IMR-90 (cell line): ENCODE measurements around the gene CSH2. TPM values are rescaled to one million over a fixed set of nuclear protein-coding genes. Genes with fewer than 3 reads are reported as not detected.
A peak's percentile ranks its signal among the peaks of the same experiment; 100 is the strongest.

Experiments
- ATAC-seq: fragments of 200-7000 bp; cut with Tn5 transposase; 2 replicates; pipeline ENCODE4 v1.9.1; 2020; ENCODE audit warnings: low read depth, mild to moderate bottlenecking, moderate library complexity
- BruUV-seq: library from RNA; stranded (reverse); fragments of 400-500 nt; replicated peaks from 2 replicates; lab custom pipeline; 2021; lab: Mats Ljungman, UMichigan
- CTCF ChIA-PET: fragments of 300-600 bp; formaldehyde crosslinking; extraction: SDS; loops from one replicate; lab custom pipeline; 2021; ENCODE audit warnings: antibody characterized with exemption; lab: Yijun Ruan, JAX
- POLR2A ChIA-PET: fragments of 300-600 bp; sonication (Branson Sonifier 250); formaldehyde crosslinking; loops from one replicate; lab custom pipeline; 2022; ENCODE audit warnings: antibody characterized with exemption; ENCODE audit not compliant: unreplicated experiment; lab: Charles Lee
- DNase-seq: peaks from one replicate; pipeline ENCODE4 v3.0.0; 2013
- H2AFZ ChIP-seq: replicated peaks from 2 replicates; pipeline ENCODE3; 2013; ENCODE audit warnings: low read length, mild to moderate bottlenecking; ENCODE audit not compliant: poor library complexity
- H2AK5ac ChIP-seq: 2 replicates; pipeline ENCODE4 v1.6.1; 2013; ENCODE audit warnings: low read depth, low read length, inconsistent platforms
- H2AK9ac ChIP-seq: replicated peaks from 2 replicates; pipeline ENCODE3; 2013; ENCODE audit warnings: mild to moderate bottlenecking, low read depth, low read length, moderate library complexity; ENCODE audit not compliant: poor library complexity
- H2BK120ac ChIP-seq: 2 replicates; pipeline ENCODE4 v1.6.1; 2013; ENCODE audit warnings: low read depth, low read length, inconsistent platforms
- H2BK15ac ChIP-seq: 3 replicates; pipeline ENCODE4 v1.6.1; 2013; ENCODE audit warnings: low read depth, low read length, inconsistent platforms
- H2BK20ac ChIP-seq: 2 replicates; pipeline ENCODE4 v1.6.1; 2013; ENCODE audit warnings: low read depth, mild to moderate bottlenecking, inconsistent platforms, low read length, moderate library complexity
- H2BK5ac ChIP-seq: 2 replicates; pipeline ENCODE4 v1.6.1; 2013; ENCODE audit warnings: mild to moderate bottlenecking, low read depth, low read length, inconsistent platforms; ENCODE audit not compliant: poor library complexity, severe bottlenecking
- H3K14ac ChIP-seq: replicated peaks from 2 replicates; pipeline ENCODE4 v1.6.1; 2013; ENCODE audit warnings: low read depth, low read length, inconsistent platforms
- H3K18ac ChIP-seq: 2 replicates; pipeline ENCODE4 v1.6.1; 2013; ENCODE audit warnings: low read depth, low read length, control low read depth
- H3K23ac ChIP-seq: 2 replicates; pipeline ENCODE4 v1.6.1; 2013; ENCODE audit warnings: low read depth, low read length, inconsistent platforms
- H3K27ac ChIP-seq: 2 replicates; pipeline ENCODE4 v1.5.1; 2013; ENCODE audit warnings: mild to moderate bottlenecking, control low read depth, low read length; ENCODE audit not compliant: insufficient read depth
- H3K27me3 ChIP-seq: 2 replicates; pipeline ENCODE4 v1.6.1; 2013; ENCODE audit warnings: low read length; ENCODE audit not compliant: control insufficient read depth, insufficient read depth
- H3K36me3 ChIP-seq: 2 replicates; pipeline ENCODE4 v1.6.1; 2013; ENCODE audit warnings: low read length, mixed read lengths; ENCODE audit not compliant: control insufficient read depth, insufficient read depth
- H3K4ac ChIP-seq: 2 replicates; pipeline ENCODE4 v1.6.1; 2013; ENCODE audit warnings: low read depth, low read length, inconsistent platforms
- H3K4me1 ChIP-seq: 2 replicates; pipeline ENCODE4 v1.6.1; 2013; ENCODE audit warnings: low read length, mixed read lengths; ENCODE audit not compliant: control insufficient read depth, insufficient read depth
- H3K4me2 ChIP-seq: 2 replicates; pipeline ENCODE4 v1.6.1; 2013; ENCODE audit warnings: low read depth, mild to moderate bottlenecking, control low read depth, low read length, moderate library complexity
- H3K4me3 ChIP-seq: 2 replicates; pipeline ENCODE4 v1.5.1; 2013; ENCODE audit warnings: low read depth, mild to moderate bottlenecking, control low read depth, low read length, moderate library complexity; ENCODE audit not compliant: insufficient read depth
- H3K56ac ChIP-seq: 2 replicates; pipeline ENCODE4 v1.6.1; 2013; ENCODE audit warnings: low read length, inconsistent platforms; ENCODE audit not compliant: insufficient read depth; ENCODE audit errors: extremely low read depth
- H3K79me1 ChIP-seq, 2 experiments: 2 replicates each; pipeline ENCODE4 v1.6.1; 2013; ENCODE audit warnings: low read length in 2 of 2, inconsistent platforms in 1 of 2, low read depth in 1 of 2
- H3K9ac ChIP-seq: 2 replicates; pipeline ENCODE4 v1.6.1; 2013; ENCODE audit warnings: low read depth, low read length, control low read depth
- H3K9me1 ChIP-seq: 2 replicates; pipeline ENCODE4 v1.6.1; 2013; ENCODE audit warnings: low read length, inconsistent platforms; ENCODE audit not compliant: insufficient read depth
- H3K9me3 ChIP-seq: 2 replicates; pipeline ENCODE4 v1.6.1; 2013; ENCODE audit warnings: low read length; ENCODE audit not compliant: control insufficient read depth, insufficient read depth
- H4K20me1 ChIP-seq: 2 replicates; pipeline ENCODE4 v1.6.1; 2013; ENCODE audit warnings: low read length, inconsistent platforms; ENCODE audit not compliant: insufficient read depth
- H4K5ac ChIP-seq: 2 replicates; pipeline ENCODE4 v1.6.1; 2013; ENCODE audit warnings: mild to moderate bottlenecking, low read depth, low read length, control low read depth
- H4K8ac ChIP-seq, 2 experiments: 2 replicates each; pipeline ENCODE4 v1.6.1; 2013; ENCODE audit warnings: low read depth in 2 of 2, low read length in 2 of 2, control low read depth in 1 of 2, inconsistent platforms in 1 of 2
- H4K91ac ChIP-seq: 2 replicates; pipeline ENCODE4 v1.6.1; 2013; ENCODE audit warnings: low read depth, low read length, inconsistent platforms; ENCODE audit not compliant: insufficient read depth
- BHLHE40 ChIP-seq: fragments of 150-350 bp; IDR thresholded peaks from 2 replicates; pipeline ENCODE4 v1.6.1; 2016; ENCODE audit warnings: mild to moderate bottlenecking, low read depth, low read length
- CEBPB ChIP-seq: IDR thresholded peaks from 2 replicates; pipeline ENCODE4 v1.6.1; 2012; ENCODE audit warnings: low read depth, low read length, improper control_type of control experiment
- CHD1 ChIP-seq: IDR thresholded peaks from 2 replicates; pipeline ENCODE4 v1.6.1; 2012; ENCODE audit warnings: low read depth, low read length, improper control_type of control experiment
- FOS ChIP-seq: fragments of 150-350 bp; IDR thresholded peaks from 2 replicates; pipeline ENCODE4 v1.6.1; 2016; ENCODE audit warnings: low read depth, low read length
- MAFK ChIP-seq: IDR thresholded peaks from 2 replicates; pipeline ENCODE4 v1.6.1; 2012; ENCODE audit warnings: low read depth, low read length, improper control_type of control experiment
- MAZ ChIP-seq: IDR thresholded peaks from 2 replicates; pipeline ENCODE4 v1.6.1; 2012; ENCODE audit warnings: low read depth, mild to moderate bottlenecking, low read length, improper control_type of control experiment, moderate library complexity, borderline replicate concordance
- MXI1 ChIP-seq: IDR thresholded peaks from 2 replicates; pipeline ENCODE4 v1.6.1; 2012; ENCODE audit warnings: low read depth, mild to moderate bottlenecking, low read length, moderate library complexity, borderline replicate concordance
- NFE2L2 ChIP-seq: fragments of 150-350 bp; IDR thresholded peaks from 2 replicates; pipeline ENCODE4 v1.6.1; 2016; ENCODE audit warnings: low read depth, mild to moderate bottlenecking, low read length
- RAD21 ChIP-seq: IDR thresholded peaks from 2 replicates; pipeline ENCODE4 v1.6.1; 2012; ENCODE audit warnings: low read length, improper control_type of control experiment
- RCOR1 ChIP-seq: IDR thresholded peaks from 2 replicates; pipeline ENCODE4 v1.6.1; 2012; ENCODE audit warnings: mild to moderate bottlenecking, low read length, improper control_type of control experiment; ENCODE audit not compliant: insufficient replicate concordance
- RFX5 ChIP-seq: IDR thresholded peaks from 2 replicates; pipeline ENCODE4 v1.8.0; 2012; ENCODE audit warnings: low read depth, mild to moderate bottlenecking, low read length, moderate library complexity
- SMC3 ChIP-seq: fragments of 150-350 bp; IDR thresholded peaks from 2 replicates; pipeline ENCODE4 v1.6.1; 2016; ENCODE audit warnings: low read depth, mild to moderate bottlenecking, antibody characterized with exemption, low read length, moderate library complexity
- WGBS, 2 experiments: methylation state at CpG; one replicate each; pipeline versions ENCODE4 v1.1.5 to v1.1.7; 2013; ENCODE audit warnings: missing lambda C conversion rate in 2 of 2; ENCODE audit not compliant: insufficient read length in 1 of 2; ENCODE audit errors: extremely low coverage in 2 of 2; 5-methylcytosine and 5-hydroxymethylcytosine counted together
- dilution Hi-C: fragments of 300-500 bp; cut with HindIII; formaldehyde crosslinking; loops from one replicate; pipeline ENCODE4 v1.14.3; 2018; ENCODE audit warnings: low sequenced_read_pairs; ENCODE audit not compliant: unreplicated experiment
- in situ Hi-C: fragments of 300-500 bp; cut with MboI; formaldehyde crosslinking; loops from 3 replicates; pipeline ENCODE4 v1.14.3; 2019; ENCODE audit warnings: low sequenced_read_pairs, inconsistent platforms, mixed read lengths
- intact Hi-C: fragments of 100-400 bp; cut with micrococcal nuclease; formaldehyde crosslinking; loops from 2 replicates; pipeline ENCODE4 v1.10.0; 2022
- polyA plus RNA-seq, 3 experiments: library from polyadenylated mRNA; depleted of rRNA; stranded (reverse); fragments of >200 nt; gene quantifications; 2 replicates each; pipeline ENCODE4 v1.2.3, GENCODE V29; 2012; ENCODE audit warnings: low replicate concordance in 1 of 3
- total RNA-seq: library from RNA; depleted of rRNA; stranded (reverse); fragments of >200 nt; gene quantifications from 2 replicates; pipeline ENCODE4 v1.2.3, GENCODE V29; 2012
- TF ChIP-seq, protein P1 (sequence below): conservative IDR thresholded peaks from 2 replicates; pipeline ENCODE4 v1.5.1; 2012; ENCODE audit warnings: mild to moderate bottlenecking, low read depth, low read length, improper control_type of control experiment
- TF ChIP-seq, protein P2 (sequence below): fragments of 150-350 bp; IDR thresholded peaks from 2 replicates; pipeline ENCODE4 v1.6.1; 2016; ENCODE audit warnings: low read depth, mild to moderate bottlenecking, low read length, moderate library complexity, borderline replicate concordance
- TF ChIP-seq, protein P3 (sequence below): fragments of 150-350 bp; IDR thresholded peaks from 2 replicates; pipeline ENCODE4 v1.6.1; 2017; ENCODE audit warnings: mild to moderate bottlenecking, antibody characterized with exemption, low read length, low read depth

Gene CSH2
- total and polyA plus RNA-seq, 2 of the 4 experiments (the other 2 are of a cell fraction): not detected

DNA sequence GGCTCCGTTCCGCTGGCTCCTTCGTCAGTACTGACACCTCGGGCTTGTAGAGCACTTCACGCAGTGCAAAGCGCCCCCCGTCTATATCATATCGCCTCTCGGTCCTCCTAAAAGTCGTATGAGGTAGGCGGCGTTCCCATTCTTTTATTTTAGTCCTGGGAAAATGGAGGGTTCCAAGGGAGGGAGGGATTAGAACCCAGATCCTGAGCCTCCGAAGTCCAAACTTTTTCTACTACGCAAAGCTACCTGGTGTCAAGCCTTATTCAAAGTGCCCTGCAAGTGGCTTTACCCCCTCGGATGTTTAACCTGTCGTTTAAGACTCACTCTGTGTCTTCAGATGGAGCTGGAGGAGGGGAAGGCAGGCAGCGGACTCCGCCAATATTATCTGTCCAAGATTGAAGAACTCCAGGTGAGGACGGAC is 45.7 kb downstream of the CSH2 start:
- H2AK5ac ChIP-seq: peak overlapping the region; percentile 95
- peak overlapping the region; percentile 74 for H4K91ac ChIP-seq
- H3K27ac ChIP-seq: peak overlapping the region; percentile 93
- H4K5ac ChIP-seq: peak overlapping the region; percentile 63; the same call in 1 of the 2 replicates
- ChIA-PET CTCF (no interaction called here), POLR2A (interaction anchor here (0.6 kb wide), 1 partner anchor 11 kb away, joined by 5 read pairs; no protein-coding TSS in a partner anchor)
- H3K4me1 ChIP-seq: peaks cover 1% of the 10 kb centered on the region; the same call in 1 of the 2 replicates
- peak overlapping the region; percentile 99 for H2AK9ac ChIP-seq
- H3K79me1 ChIP-seq: peaks cover 41 to 73% of the 10 kb centered on the region in 2 experiments
- no peaks in the 10 kb centered on the region for H3K9me3 ChIP-seq
- H3K18ac ChIP-seq: peak overlapping the region; percentile 40
- H3K56ac ChIP-seq: peak overlapping the region; percentile 63
- H2BK120ac ChIP-seq: peak overlapping the region; percentile 42
- peaks cover 33% of the 10 kb centered on the region for H4K20me1 ChIP-seq
- no TSS peak for BruUV-seq
- H2AFZ ChIP-seq: peak overlapping the region; percentile 98
- peaks cover 13% of the 10 kb centered on the region for H3K9me1 ChIP-seq
- peak overlapping the region; percentile 90 for H3K4ac ChIP-seq
- H2BK20ac ChIP-seq: no peak overlapping the region
- TF ChIP-seq MAFK (no peak), MAZ (no peak), SMC3 (no peak), FOS (no peak), BHLHE40 (no peak), MXI1 (no peak), CEBPB (no peak), RFX5 (no peak), RAD21 (no peak), NFE2L2 (no peak), CHD1 (no peak), RCOR1 (no peak)
- TF ChIP-seq, protein P1, sequence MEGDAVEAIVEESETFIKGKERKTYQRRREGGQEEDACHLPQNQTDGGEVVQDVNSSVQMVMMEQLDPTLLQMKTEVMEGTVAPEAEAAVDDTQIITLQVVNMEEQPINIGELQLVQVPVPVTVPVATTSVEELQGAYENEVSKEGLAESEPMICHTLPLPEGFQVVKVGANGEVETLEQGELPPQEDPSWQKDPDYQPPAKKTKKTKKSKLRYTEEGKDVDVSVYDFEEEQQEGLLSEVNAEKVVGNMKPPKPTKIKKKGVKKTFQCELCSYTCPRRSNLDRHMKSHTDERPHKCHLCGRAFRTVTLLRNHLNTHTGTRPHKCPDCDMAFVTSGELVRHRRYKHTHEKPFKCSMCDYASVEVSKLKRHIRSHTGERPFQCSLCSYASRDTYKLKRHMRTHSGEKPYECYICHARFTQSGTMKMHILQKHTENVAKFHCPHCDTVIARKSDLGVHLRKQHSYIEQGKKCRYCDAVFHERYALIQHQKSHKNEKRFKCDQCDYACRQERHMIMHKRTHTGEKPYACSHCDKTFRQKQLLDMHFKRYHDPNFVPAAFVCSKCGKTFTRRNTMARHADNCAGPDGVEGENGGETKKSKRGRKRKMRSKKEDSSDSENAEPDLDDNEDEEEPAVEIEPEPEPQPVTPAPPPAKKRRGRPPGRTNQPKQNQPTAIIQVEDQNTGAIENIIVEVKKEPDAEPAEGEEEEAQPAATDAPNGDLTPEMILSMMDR: no peak
- TF ChIP-seq, protein P2, sequence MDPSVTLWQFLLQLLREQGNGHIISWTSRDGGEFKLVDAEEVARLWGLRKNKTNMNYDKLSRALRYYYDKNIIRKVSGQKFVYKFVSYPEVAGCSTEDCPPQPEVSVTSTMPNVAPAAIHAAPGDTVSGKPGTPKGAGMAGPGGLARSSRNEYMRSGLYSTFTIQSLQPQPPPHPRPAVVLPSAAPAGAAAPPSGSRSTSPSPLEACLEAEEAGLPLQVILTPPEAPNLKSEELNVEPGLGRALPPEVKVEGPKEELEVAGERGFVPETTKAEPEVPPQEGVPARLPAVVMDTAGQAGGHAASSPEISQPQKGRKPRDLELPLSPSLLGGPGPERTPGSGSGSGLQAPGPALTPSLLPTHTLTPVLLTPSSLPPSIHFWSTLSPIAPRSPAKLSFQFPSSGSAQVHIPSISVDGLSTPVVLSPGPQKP: no peak
- TF ChIP-seq, protein P3, sequence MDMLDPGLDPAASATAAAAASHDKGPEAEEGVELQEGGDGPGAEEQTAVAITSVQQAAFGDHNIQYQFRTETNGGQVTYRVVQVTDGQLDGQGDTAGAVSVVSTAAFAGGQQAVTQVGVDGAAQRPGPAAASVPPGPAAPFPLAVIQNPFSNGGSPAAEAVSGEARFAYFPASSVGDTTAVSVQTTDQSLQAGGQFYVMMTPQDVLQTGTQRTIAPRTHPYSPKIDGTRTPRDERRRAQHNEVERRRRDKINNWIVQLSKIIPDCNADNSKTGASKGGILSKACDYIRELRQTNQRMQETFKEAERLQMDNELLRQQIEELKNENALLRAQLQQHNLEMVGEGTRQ: no peak
- H3K4me3 ChIP-seq: peak overlapping the region; percentile 79
- peak overlapping the region; percentile 90 for H3K9ac ChIP-seq
- peak overlapping the region; percentile 89 for H3K14ac ChIP-seq
- dilution Hi-C loops (no loop called here), intact Hi-C loops (loop anchor here (2.0 kb wide), 1 partner anchor 23 kb away; no protein-coding TSS in a partner anchor), in situ Hi-C loops (no loop called here)
- H2BK15ac ChIP-seq: no peak overlapping the region; the same call in 2 of the 3 replicates
- DNase-seq: no peak
- H2BK5ac ChIP-seq: peak overlapping the region; percentile 96
- H4K8ac ChIP-seq: peak overlapping the region; percentile 90; a peak in 3 of 4 replicates
- ATAC-seq: no peak; the same call in 1 of the 2 replicates
- peaks cover 64% of the 10 kb centered on the region for H3K36me3 ChIP-seq
- no peaks in the 10 kb centered on the region for H3K27me3 ChIP-seq
- no CpG with 5 or more reads among the region's 19 CpGs for WGBS, 2 experiments
- peak overlapping the region; percentile 95 for H3K4me2 ChIP-seq
- peak overlapping the region; percentile 93 for H3K23ac ChIP-seq
